ENCODE measurements around the gene TJP1. TPM values are rescaled to one million over a fixed set of nuclear protein-coding genes. Genes with fewer than 3 reads are reported as not detected.

TJP1 gene
- total and polyA plus RNA-seq, 9 of the 15 experiments (the other 6 are each of a cell fraction or from before 2014, with no cell fraction given): 9.1 to 39.3 (median 28.0) TPM

GRCh38 chr15:29652595-29652994, 169.7 kb downstream of the TJP1 start (continued):
- no peak for TF ChIP-seq BRD4 (IDR thresholded peaks at IDR 0.05)
- no peak for TF ChIP-seq ZNF592 (IDR thresholded peaks at IDR 0.05)
- TF ChIP-seq CEBPZ (IDR thresholded peaks at IDR 0.05; ENCODE audit: borderline replicate concordance, low read depth, low read length): no peak
- TF ChIP-seq ILF3 (IDR thresholded peaks at IDR 0.05; ENCODE audit: borderline replicate concordance): no peak
- TF ChIP-seq FOXM1 (IDR thresholded peaks at IDR 0.05; ENCODE audit: low read depth): no peak
- TF ChIP-seq FOXM1 (CRISPR knock-in tag; IDR thresholded peaks at IDR 0.05; ENCODE audit: low read depth): no peak
- no peak for TF ChIP-seq ZNF778 (CRISPR knock-in tag; IDR thresholded peaks at IDR 0.05)
- no peak for TF ChIP-seq ZNF764 (CRISPR knock-in tag; IDR thresholded peaks at IDR 0.05; ENCODE audit: low read depth)
- TF ChIP-seq RREB1 (CRISPR knock-in tag; IDR thresholded peaks at IDR 0.05): no peak
- no peak for TF ChIP-seq MAZ (CRISPR knock-in tag; conservative IDR thresholded peaks at IDR 0.05 in 1 of 2, IDR thresholded peaks at IDR 0.05 in 1 of 2)
- no peak for TF ChIP-seq MYBL2 (IDR thresholded peaks at IDR 0.05; ENCODE audit: low read depth)
- TF ChIP-seq MYBL2 (CRISPR knock-in tag; IDR thresholded peaks at IDR 0.05; ENCODE audit: borderline replicate concordance): no peak
- TF ChIP-seq FOXK2 (conservative IDR thresholded peaks at IDR 0.05 in 1 of 2, IDR thresholded peaks at IDR 0.05 in 1 of 2; ENCODE audit: low read depth in 2 of 2): no peak
